SK-N-SH (cell line): Measurements from ENCODE around the gene NCKAP5. TPM values are rescaled to one million over a fixed set of nuclear protein-coding genes. Genes with fewer than 3 reads are reported as not detected.

Experiments
- CTCF ChIA-PET: fragments of 300-600, 350-600 bp; formaldehyde crosslinking; extraction: SDS; loops from one replicate; lab custom pipeline; 2021; lab: Yijun Ruan, JAX
- POLR2A ChIA-PET: fragments of 350-600 bp; sonication (Branson Sonifier 250); formaldehyde crosslinking; extraction: SDS; loops from one replicate; lab custom pipeline; 2020; ENCODE audit warnings: antibody characterized with exemption, inconsistent platforms; lab: Yijun Ruan, JAX
- DNase-seq: peaks from one replicate; pipeline ENCODE4 v3.0.0; 2012
- H2AFZ ChIP-seq: fragments of 200-600 bp; sonication (generic); 2 replicates; pipeline ENCODE4 v1.8.1; 2016; ENCODE audit warnings: antibody characterized with exemption, mild to moderate bottlenecking, low read depth
- H3F3A ChIP-seq: fragments of 200-600 bp; sonication (generic); replicated peaks from 2 replicates; pipeline ENCODE3; 2016; ENCODE audit warnings: antibody characterized with exemption, mild to moderate bottlenecking; ENCODE audit not compliant: insufficient read depth
- H3K27ac ChIP-seq, 2 experiments: fragments of 200-500 bp in 1 of 2; fragments of 200-600 bp in 1 of 2; sonication (Bioruptor generic) in 1 of 2; sonication (generic), shearing (Covaris generic) in 1 of 2; 2 replicates each; pipeline versions ENCODE4 v1.5.1 to v1.6.1; 2014 to 2016; ENCODE audit warnings: low read depth in 2 of 2, inconsistent platforms in 1 of 2, low read length in 1 of 2, mild to moderate bottlenecking in 1 of 2, mixed read lengths in 1 of 2
- H3K27me3 ChIP-seq: fragments of 200-600 bp; sonication (generic), shearing (Covaris generic); 2 replicates; pipeline ENCODE4 v1.6.1; 2016; ENCODE audit warnings: mixed run types; ENCODE audit not compliant: insufficient read depth
- H3K36me3 ChIP-seq, 2 experiments: fragments of 200-500 bp in 1 of 2; fragments of 200-600 bp in 1 of 2; sonication (Bioruptor generic) in 1 of 2; sonication (generic) in 1 of 2; replicated peaks in 1 of 2; 2 replicates each; pipeline versions ENCODE3 to v1.5.1; 2014 to 2016; ENCODE audit warnings: low read length in 1 of 2, mild to moderate bottlenecking in 1 of 2; ENCODE audit not compliant: insufficient read depth in 2 of 2, control insufficient read depth in 1 of 2
- H3K4me1 ChIP-seq, 2 experiments: fragments of 200-500 bp in 1 of 2; fragments of 200-600 bp in 1 of 2; sonication (Bioruptor generic) in 1 of 2; sonication (generic), shearing (Covaris generic) in 1 of 2; 2 replicates each; pipeline versions ENCODE4 v1.5.1 to v1.6.1; 2014 to 2016; ENCODE audit warnings: low read depth in 1 of 2, low read length in 1 of 2, mixed run types in 1 of 2; ENCODE audit not compliant: insufficient read depth in 2 of 2, control insufficient read depth in 1 of 2
- H3K4me2 ChIP-seq: fragments of 200-600 bp; sonication (generic), shearing (Covaris generic); 2 replicates; pipeline ENCODE4 v1.6.1; 2017; ENCODE audit warnings: mixed run types
- H3K4me3 ChIP-seq, 2 experiments: fragments of 200-500 bp in 1 of 2; fragments of 200-600 bp in 1 of 2; sonication (Bioruptor generic) in 1 of 2; sonication (generic), shearing (Covaris generic) in 1 of 2; 2 replicates each; pipeline versions ENCODE4 v1.5.1 to v1.8.1; 2014 to 2016; ENCODE audit warnings: low read depth in 2 of 2, inconsistent platforms in 1 of 2, low read length in 1 of 2, mild to moderate bottlenecking in 1 of 2, mixed read lengths in 1 of 2, moderate library complexity in 1 of 2
- H3K79me2 ChIP-seq: fragments of 200-600 bp; sonication (generic); 2 replicates; pipeline ENCODE4 v1.8.1; 2017; ENCODE audit warnings: mild to moderate bottlenecking; ENCODE audit not compliant: insufficient read depth
- H3K9ac ChIP-seq: fragments of 200-600 bp; sonication (generic); 2 replicates; pipeline ENCODE4 v1.6.1; 2017; ENCODE audit warnings: mixed run types
- H3K9me2 ChIP-seq: fragments of 200-600 bp; sonication (generic); 2 replicates; pipeline ENCODE4 v1.6.1; 2017; ENCODE audit warnings: mixed run types
- H3K9me3 ChIP-seq: fragments of 200-600 bp; sonication (generic); 2 replicates; pipeline ENCODE4 v1.6.1; 2017; ENCODE audit warnings: mixed run types, mild to moderate bottlenecking, moderate library complexity
- H4K20me1 ChIP-seq: fragments of 200-600 bp; sonication (generic); 2 replicates; pipeline ENCODE4 v1.6.1; 2017; ENCODE audit warnings: mild to moderate bottlenecking, mixed run types; ENCODE audit not compliant: insufficient read depth
- EP300 ChIP-seq, 2 experiments: IDR thresholded peaks; 2 replicates each; pipeline versions ENCODE4 v1.4.0 to v1.6.1; 2012; ENCODE audit warnings: borderline replicate concordance in 1 of 2, low read depth in 1 of 2, low read length in 1 of 2
- EZH2phosphoT487 ChIP-seq: fragments of 200-600 bp; sonication (generic); IDR thresholded peaks from 2 replicates; pipeline ENCODE4 v1.6.1; 2017; ENCODE audit warnings: low read depth, mixed run types, mild to moderate bottlenecking, antibody characterized with exemption, moderate library complexity, borderline replicate concordance
- FOSL2 ChIP-seq: IDR thresholded peaks from 2 replicates; pipeline ENCODE4 v1.4.0; 2012; ENCODE audit warnings: low read depth, mild to moderate bottlenecking, moderate library complexity, borderline replicate concordance
- FOXJ3 ChIP-seq: sonication (generic); formaldehyde crosslinking; IDR thresholded peaks from 2 replicates; pipeline ENCODE4 v1.5.1; 2020; ENCODE audit warnings: mild to moderate bottlenecking, missing genetic modification reagents
- FOXM1 ChIP-seq: IDR thresholded peaks from 2 replicates; pipeline ENCODE4 v1.4.0; 2012; ENCODE audit warnings: low read depth, mild to moderate bottlenecking
- GATA2 ChIP-seq: sonication (generic); formaldehyde crosslinking; IDR thresholded peaks from 2 replicates; pipeline ENCODE4 v1.5.0; 2020; ENCODE audit warnings: mild to moderate bottlenecking, missing genetic modification reagents
- MEF2A ChIP-seq: IDR thresholded peaks from 2 replicates; pipeline ENCODE4 v1.4.0; 2012; ENCODE audit warnings: low read depth, borderline replicate concordance
- NFIC ChIP-seq: IDR thresholded peaks from 2 replicates; pipeline ENCODE4 v1.4.0; 2012; ENCODE audit warnings: borderline replicate concordance
- POLR2AphosphoS5 ChIP-seq: IDR thresholded peaks from 2 replicates; pipeline ENCODE4 v1.6.1; 2012; ENCODE audit warnings: low read depth, low read length
- RXRA ChIP-seq: IDR thresholded peaks from 2 replicates; pipeline ENCODE4 v1.4.0; 2012; ENCODE audit warnings: low read depth, mild to moderate bottlenecking, borderline replicate concordance
- SIN3A ChIP-seq: IDR thresholded peaks from 2 replicates; pipeline ENCODE4 v1.6.1; 2012; ENCODE audit warnings: low read depth, mild to moderate bottlenecking, low read length, moderate library complexity, borderline replicate concordance
- SMC3 ChIP-seq: IDR thresholded peaks from 2 replicates; pipeline ENCODE4 v1.6.1; 2012; ENCODE audit warnings: low read depth, low read length, improper control_type of control experiment
- TCF12 ChIP-seq: IDR thresholded peaks from 2 replicates; pipeline ENCODE4 v1.4.0; 2012
- YY1 ChIP-seq: IDR thresholded peaks from 2 replicates; pipeline ENCODE4 v1.4.0; 2012; ENCODE audit warnings: low read depth, mild to moderate bottlenecking
- WGBS: methylation state at CpG from one replicate; pipeline ENCODE4 v1.1.6; 2017; ENCODE audit warnings: low lambda C conversion rate; 5-methylcytosine and 5-hydroxymethylcytosine counted together
- polyA plus RNA-seq, 3 experiments: library from polyadenylated mRNA; depleted of rRNA; stranded (reverse); fragments of >200 nt; gene quantifications; 2 replicates each; pipeline ENCODE4 v1.2.3, GENCODE V29; 2012
- TF ChIP-seq, protein P1 (sequence below): fragments of 150-350 bp; IDR thresholded peaks from 2 replicates; pipeline ENCODE4 v1.6.1; 2016; ENCODE audit warnings: mild to moderate bottlenecking, low read depth, low read length
- TF ChIP-seq, protein P2 (sequence below): IDR thresholded peaks from 2 replicates; pipeline ENCODE4 v1.4.0; 2012; ENCODE audit warnings: low read depth, borderline replicate concordance
- TF ChIP-seq, protein P3 (sequence below): fragments of 200-600 bp; sonication (generic); IDR thresholded peaks from 2 replicates; pipeline ENCODE4 v1.6.1; 2017; ENCODE audit warnings: antibody characterized with exemption, mild to moderate bottlenecking, moderate library complexity

NCKAP5 gene
- polyA plus RNA-seq, 1 of the 3 experiments (the other 2 are of a cell fraction), result 0.02 TPM

DNA sequence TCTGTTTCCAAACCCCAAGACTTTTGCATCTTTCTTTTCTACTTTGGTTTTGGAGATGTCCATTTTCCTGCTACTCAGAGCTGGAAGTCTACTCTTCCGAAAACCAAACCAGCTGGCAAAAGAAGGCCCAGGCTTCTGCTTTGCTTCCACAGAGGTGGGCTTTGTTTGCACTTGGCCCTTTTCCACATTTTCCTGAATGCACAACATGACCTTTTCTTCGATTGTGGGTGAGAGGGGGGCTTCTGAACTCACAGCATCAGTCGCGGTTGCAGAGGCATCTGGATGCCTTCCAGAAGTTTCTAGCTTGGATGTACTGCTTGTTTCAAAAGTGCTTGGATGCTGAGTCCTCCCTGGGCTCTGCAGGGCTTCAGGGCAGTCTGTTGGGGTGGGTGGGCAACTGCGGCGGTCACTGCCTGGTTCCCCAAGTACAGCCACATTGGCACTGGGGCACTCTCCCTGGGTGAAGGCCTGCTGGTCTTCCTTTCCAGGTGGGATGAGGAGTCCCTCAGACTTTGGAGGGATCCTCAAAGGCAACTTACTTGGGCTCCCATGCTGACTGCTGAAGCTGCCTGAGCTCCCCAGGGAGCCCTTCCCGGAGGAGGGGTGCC, 786.0 kb downstream of the NCKAP5 start:
- Histone ChIP-seq H3K9me2 (no peaks in the 10 kb centered on the region), H3K4me1 (no peaks in the 10 kb centered on the region; a peak in 1 of 4 replicates), H4K20me1 (no peaks in the 10 kb centered on the region), H3K9ac (no peak overlapping the region), H3K27ac (no peak overlapping the region), H3K4me2 (no peak overlapping the region), H3K27me3 (no peaks in the 10 kb centered on the region), H3K36me3 (no peaks in the 10 kb centered on the region), H2AFZ (no peak overlapping the region), H3K4me3 (no peak overlapping the region), H3F3A (no peaks in the 10 kb centered on the region), H3K9me3 (no peaks in the 10 kb centered on the region), H3K79me2 (no peaks in the 10 kb centered on the region)
- no peak for DNase-seq
- WGBS, result 67% methylated on average over 5 of the region's 7 CpGs
- TF ChIP-seq SIN3A (no peak), YY1 (no peak), POLR2AphosphoS5 (no peak), SMC3 (no peak), EZH2phosphoT487 (no peak), FOSL2 (no peak), FOXJ3 (no peak), GATA2 (no peak), FOXM1 (no peak), EP300 (IDR thresholded peaks at IDR 0.05; ENCODE audit: borderline replicate concordance in 1 of 2, low read depth in 1 of 2, low read length in 1 of 2) (no peak)
- TF ChIP-seq, protein P1, sequence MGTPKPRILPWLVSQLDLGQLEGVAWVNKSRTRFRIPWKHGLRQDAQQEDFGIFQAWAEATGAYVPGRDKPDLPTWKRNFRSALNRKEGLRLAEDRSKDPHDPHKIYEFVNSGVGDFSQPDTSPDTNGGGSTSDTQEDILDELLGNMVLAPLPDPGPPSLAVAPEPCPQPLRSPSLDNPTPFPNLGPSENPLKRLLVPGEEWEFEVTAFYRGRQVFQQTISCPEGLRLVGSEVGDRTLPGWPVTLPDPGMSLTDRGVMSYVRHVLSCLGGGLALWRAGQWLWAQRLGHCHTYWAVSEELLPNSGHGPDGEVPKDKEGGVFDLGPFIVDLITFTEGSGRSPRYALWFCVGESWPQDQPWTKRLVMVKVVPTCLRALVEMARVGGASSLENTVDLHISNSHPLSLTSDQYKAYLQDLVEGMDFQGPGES, result no peak
- POLR2A ChIA-PET, result no interaction called here
- CTCF ChIA-PET, result no interaction called here

DNA sequence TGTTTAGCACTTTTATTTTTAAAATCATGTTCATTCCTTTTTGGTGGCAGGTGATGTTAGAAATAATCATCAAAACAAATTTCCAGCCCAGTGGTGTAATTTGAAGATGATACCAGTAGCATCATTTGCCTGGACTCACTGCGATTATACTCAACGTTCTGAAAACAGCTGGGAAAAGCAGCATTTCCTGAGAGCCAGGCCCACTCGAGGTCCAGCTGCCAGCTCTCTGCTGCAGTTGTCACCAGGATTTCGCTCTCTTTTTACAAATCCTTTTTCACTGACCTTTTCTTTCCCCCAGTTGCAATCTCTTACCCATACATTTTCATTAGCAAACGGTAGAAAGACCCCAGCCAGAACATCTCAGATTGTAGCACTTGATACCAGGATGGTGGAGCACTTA, 787.6 kb downstream of the NCKAP5 start:
- ChIA-PET POLR2A (no interaction called here), CTCF (interaction anchor here (0.9 kb wide), 1 partner anchor 231 kb away, joined by 3 read pairs; no protein-coding TSS in a partner anchor)
- Histone ChIP-seq H3K4me3 (no peak overlapping the region), H3K27me3 (no peaks in the 10 kb centered on the region), H3K79me2 (no peaks in the 10 kb centered on the region), H3K4me1 (no peaks in the 10 kb centered on the region; a peak in 1 of 4 replicates), H3K36me3 (no peaks in the 10 kb centered on the region), H3K4me2 (no peak overlapping the region), H3K9ac (no peak overlapping the region), H3K9me2 (no peaks in the 10 kb centered on the region), H3K9me3 (no peaks in the 10 kb centered on the region), H2AFZ (no peak overlapping the region), H4K20me1 (no peaks in the 10 kb centered on the region), H3K27ac (no peak overlapping the region), H3F3A (no peaks in the 10 kb centered on the region)
- no peak for DNase-seq
- TF ChIP-seq TCF12 (no peak), NFIC (no peak), RXRA (no peak), SIN3A (no peak), MEF2A (no peak)
- TF ChIP-seq, protein P1, result no peak
- TF ChIP-seq, protein P2, sequence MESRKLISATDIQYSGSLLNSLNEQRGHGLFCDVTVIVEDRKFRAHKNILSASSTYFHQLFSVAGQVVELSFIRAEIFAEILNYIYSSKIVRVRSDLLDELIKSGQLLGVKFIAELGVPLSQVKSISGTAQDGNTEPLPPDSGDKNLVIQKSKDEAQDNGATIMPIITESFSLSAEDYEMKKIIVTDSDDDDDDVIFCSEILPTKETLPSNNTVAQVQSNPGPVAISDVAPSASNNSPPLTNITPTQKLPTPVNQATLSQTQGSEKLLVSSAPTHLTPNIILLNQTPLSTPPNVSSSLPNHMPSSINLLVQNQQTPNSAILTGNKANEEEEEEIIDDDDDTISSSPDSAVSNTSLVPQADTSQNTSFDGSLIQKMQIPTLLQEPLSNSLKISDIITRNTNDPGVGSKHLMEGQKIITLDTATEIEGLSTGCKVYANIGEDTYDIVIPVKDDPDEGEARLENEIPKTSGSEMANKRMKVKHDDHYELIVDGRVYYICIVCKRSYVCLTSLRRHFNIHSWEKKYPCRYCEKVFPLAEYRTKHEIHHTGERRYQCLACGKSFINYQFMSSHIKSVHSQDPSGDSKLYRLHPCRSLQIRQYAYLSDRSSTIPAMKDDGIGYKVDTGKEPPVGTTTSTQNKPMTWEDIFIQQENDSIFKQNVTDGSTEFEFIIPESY, result no peak
- TF ChIP-seq, protein P3, sequence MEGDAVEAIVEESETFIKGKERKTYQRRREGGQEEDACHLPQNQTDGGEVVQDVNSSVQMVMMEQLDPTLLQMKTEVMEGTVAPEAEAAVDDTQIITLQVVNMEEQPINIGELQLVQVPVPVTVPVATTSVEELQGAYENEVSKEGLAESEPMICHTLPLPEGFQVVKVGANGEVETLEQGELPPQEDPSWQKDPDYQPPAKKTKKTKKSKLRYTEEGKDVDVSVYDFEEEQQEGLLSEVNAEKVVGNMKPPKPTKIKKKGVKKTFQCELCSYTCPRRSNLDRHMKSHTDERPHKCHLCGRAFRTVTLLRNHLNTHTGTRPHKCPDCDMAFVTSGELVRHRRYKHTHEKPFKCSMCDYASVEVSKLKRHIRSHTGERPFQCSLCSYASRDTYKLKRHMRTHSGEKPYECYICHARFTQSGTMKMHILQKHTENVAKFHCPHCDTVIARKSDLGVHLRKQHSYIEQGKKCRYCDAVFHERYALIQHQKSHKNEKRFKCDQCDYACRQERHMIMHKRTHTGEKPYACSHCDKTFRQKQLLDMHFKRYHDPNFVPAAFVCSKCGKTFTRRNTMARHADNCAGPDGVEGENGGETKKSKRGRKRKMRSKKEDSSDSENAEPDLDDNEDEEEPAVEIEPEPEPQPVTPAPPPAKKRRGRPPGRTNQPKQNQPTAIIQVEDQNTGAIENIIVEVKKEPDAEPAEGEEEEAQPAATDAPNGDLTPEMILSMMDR, result no peak
- WGBS, result 68% methylated on average over 5 of the region's 5 CpGs
